Ammon's horn (tissue), 1 donor: ENCODE measurements around the gene KLHL30.
A peak's percentile ranks its signal among the peaks of the same experiment; 100 is the strongest.

Source experiments
- DNase-seq: peaks from one replicate; pipeline ENCODE4 v3.0.0-alpha.2; 2016; ENCODE audit warnings: low spot score

Gene KLHL30

GRCh38 chr2:238149841-238150572 is 11.5 kb downstream of the KLHL30 start:
- DNase-seq, result no peak

GRCh38 chr2:238150686-238151085 is 12.2 kb downstream of the KLHL30 start:
- DNase-seq, result no peak

- DNase-seq, result no peak
Observed at GRCh38 chr2:238151205-238151604, 12.7 kb downstream of the KLHL30 start.

GRCh38 chr2:238151628-238152235 is 13.3 kb downstream of the KLHL30 start:
- no peak for DNase-seq

GRCh38 chr2:238152771-238153688 is 14.6 kb downstream of the KLHL30 start:
- DNase-seq, result no peak

- DNase-seq, result no peak
Observed at GRCh38 chr2:238154570-238154969, 16.1 kb downstream of the KLHL30 start.

- no peak for DNase-seq
Observed at GRCh38 chr2:238155051-238155760, 16.7 kb downstream of the KLHL30 start.

GRCh38 chr2:238155761-238156694 is 17.6 kb downstream of the KLHL30 start:
- no peak for DNase-seq

GRCh38 chr2:238157506-238158017 is 19.1 kb downstream of the KLHL30 start:
- no peak for DNase-seq

GRCh38 chr2:238158018-238158508 is 19.6 kb downstream of the KLHL30 start:
- no peak for DNase-seq

- no peak for DNase-seq
Observed at GRCh38 chr2:238158509-238159070, 20.1 kb downstream of the KLHL30 start, which contains the start of gene ERFE. Gene ERFE (plus strand): TSS chr2:238158970. CDS start chr2:238159008, 38 bp downstream.

GRCh38 chr2:238159071-238159539 is 20.6 kb downstream of the KLHL30 start:
- DNase-seq, result no peak

- no peak for DNase-seq
Observed at GRCh38 chr2:238159661-238160205, 21.3 kb downstream of the KLHL30 start.

- DNase-seq, result peak; percentile 38
Observed at GRCh38 chr2:238160206-238161129, 22.0 kb downstream of the KLHL30 start.

- no peak for DNase-seq
Observed at GRCh38 chr2:238161291-238162051, 23.0 kb downstream of the KLHL30 start.

GRCh38 chr2:238162251-238162845 is 23.9 kb downstream of the KLHL30 start:
- no peak for DNase-seq

- DNase-seq, result no peak
Observed at GRCh38 chr2:238162846-238163441, 24.5 kb downstream of the KLHL30 start.
